ENCODE measurements around the gene JAML.

- TF ChIP-seq CTCF (optimal IDR thresholded peaks at IDR 0.05 in 1 of 3, IDR thresholded peaks at IDR 0.05 in 1 of 3, conservative IDR thresholded peaks at IDR 0.05 in 1 of 3; ENCODE audit: extremely low read depth in 1 of 3, insufficient read depth in 2 of 3, low read length in 3 of 3) (no peak), EZH2 (IDR thresholded peaks at IDR 0.05; ENCODE audit: low read length) (no peak)
These were observed 59.9 kb downstream of the JAML start for GRCh38 chr11:118164885-118165284.
